Fibroblast of lung (primary cell): ENCODE results near the gene MIOX. TPM values are rescaled to one million over a fixed set of nuclear protein-coding genes. Genes with fewer than 3 reads are reported as not detected.

Experiments
- DNase-seq, 2 donors: peaks; one replicate each; pipeline versions ENCODE4 v3.0.0 to v3.0.0-alpha.2; 2010; ENCODE audit warnings: low read depth in 2 of 2
- H2AFZ ChIP-seq: 2 replicates; pipeline ENCODE4 v1.5.1; 2012; ENCODE audit warnings: low read length, control low read depth, inconsistent platforms
- H3K27ac ChIP-seq: 2 replicates; pipeline ENCODE4 v1.5.1; 2011; ENCODE audit warnings: low read length, control low read depth; ENCODE audit not compliant: insufficient read depth
- H3K27me3 ChIP-seq: 2 replicates; pipeline ENCODE4 v1.5.1; 2011; ENCODE audit warnings: mild to moderate bottlenecking, low read length; ENCODE audit not compliant: control insufficient read depth, insufficient read depth
- H3K36me3 ChIP-seq: 2 replicates; pipeline ENCODE4 v1.5.1; 2011; ENCODE audit warnings: low read length; ENCODE audit not compliant: control insufficient read depth, insufficient read depth
- H3K4me1 ChIP-seq: 2 replicates; pipeline ENCODE4 v1.5.1; 2011; ENCODE audit warnings: low read length; ENCODE audit not compliant: control insufficient read depth, insufficient read depth; ENCODE audit errors: extremely low read depth
- H3K4me2 ChIP-seq: 2 replicates; pipeline ENCODE4 v1.5.1; 2011; ENCODE audit warnings: low read length, control low read depth; ENCODE audit not compliant: insufficient read depth; ENCODE audit errors: extremely low read depth
- H3K4me3 ChIP-seq, 4 experiments: fragments of 200-600 bp in 1 of 4; sonication (generic) in 1 of 4; replicated peaks in 1 of 4; 2 replicates each; pipeline ENCODE4 v1.5.1; 2011 to 2016; ENCODE audit warnings: low read length in 4 of 4, low read depth in 3 of 4, mild to moderate bottlenecking in 3 of 4, control low read depth in 2 of 4, inconsistent platforms in 1 of 4, mixed read lengths in 1 of 4; ENCODE audit not compliant: insufficient read depth in 1 of 4; ENCODE audit errors: control extremely low read depth in 1 of 4
- H3K79me2 ChIP-seq: 2 replicates; pipeline ENCODE4 v1.5.1; 2012; ENCODE audit warnings: mild to moderate bottlenecking, low read length, inconsistent platforms; ENCODE audit not compliant: control insufficient read depth, insufficient read depth
- H3K9ac ChIP-seq: 2 replicates; pipeline ENCODE4 v1.5.1; 2011; ENCODE audit warnings: mild to moderate bottlenecking, low read length, control low read depth; ENCODE audit not compliant: insufficient read depth
- H3K9me3 ChIP-seq: 2 replicates; pipeline ENCODE4 v1.5.1; 2012; ENCODE audit warnings: low read depth, low read length; ENCODE audit not compliant: control insufficient read depth, insufficient read depth
- H4K20me1 ChIP-seq: 2 replicates; pipeline ENCODE4 v1.5.1; 2011; ENCODE audit warnings: low read length; ENCODE audit not compliant: control insufficient read depth, insufficient read depth; ENCODE audit errors: extremely low read depth
- EZH2 ChIP-seq: IDR thresholded peaks from 2 replicates; pipeline ENCODE4 v1.5.1; 2012; ENCODE audit warnings: low read length, control low read depth, mild to moderate bottlenecking; ENCODE audit errors: missing control alignments
- polyA plus RNA-seq, 2 donors: library from polyadenylated mRNA; depleted of rRNA in 1 of 2; stranded (reverse) in 1 of 2; unstranded in 1 of 2; fragments of >200 nt; gene quantifications; 2 replicates each; pipeline ENCODE4 v1.2.1, GENCODE V29; 2011 to 2012; ENCODE audit warnings: missing spikeins in 1 of 2
- total RNA-seq: library from RNA; depleted of rRNA; stranded (reverse); fragments of >200 nt; gene quantifications from 2 replicates; pipeline ENCODE4 v1.2.1, GENCODE V29; 2014
- TF ChIP-seq, protein P1 (sequence below), 2 donors: IDR thresholded peaks in 1 of 2; conservative IDR thresholded peaks in 1 of 2; 1 replicate in 1 of 2; 2 replicates in 1 of 2; pipeline ENCODE4 v1.5.1; 2011 to 2012; ENCODE audit warnings: low read length in 2 of 2, control low read depth in 1 of 2, inconsistent platforms in 1 of 2, low read depth in 1 of 2, mild to moderate bottlenecking in 1 of 2

Gene MIOX
- total and polyA plus RNA-seq, 2 donors (not counting 1 experiment from before 2014, with no cell fraction given), result 0.06 to 0.17 TPM

DNA sequence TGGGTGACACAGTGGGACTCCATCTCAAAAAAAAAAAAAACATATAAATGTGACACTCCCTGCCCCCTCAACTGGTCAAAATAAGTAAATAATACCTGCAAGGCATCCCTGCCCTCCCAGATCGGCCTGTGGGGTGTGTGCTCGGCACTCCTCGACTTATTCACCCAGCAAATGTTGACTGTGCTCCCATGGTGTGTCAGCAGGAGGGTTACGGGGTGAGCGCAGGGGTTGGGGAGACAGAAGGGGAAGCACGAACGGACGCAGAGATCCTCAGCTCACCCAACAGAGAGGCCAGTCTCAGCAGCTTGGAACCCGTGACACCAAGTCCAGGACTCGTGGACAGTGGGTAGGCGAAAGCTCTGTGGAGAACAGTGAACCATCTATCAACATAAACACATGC, 6.9 kb upstream of the MIOX start:
- H2AFZ ChIP-seq, result no peak overlapping the region
- TF ChIP-seq EZH2, result no peak
- TF ChIP-seq, protein P1, sequence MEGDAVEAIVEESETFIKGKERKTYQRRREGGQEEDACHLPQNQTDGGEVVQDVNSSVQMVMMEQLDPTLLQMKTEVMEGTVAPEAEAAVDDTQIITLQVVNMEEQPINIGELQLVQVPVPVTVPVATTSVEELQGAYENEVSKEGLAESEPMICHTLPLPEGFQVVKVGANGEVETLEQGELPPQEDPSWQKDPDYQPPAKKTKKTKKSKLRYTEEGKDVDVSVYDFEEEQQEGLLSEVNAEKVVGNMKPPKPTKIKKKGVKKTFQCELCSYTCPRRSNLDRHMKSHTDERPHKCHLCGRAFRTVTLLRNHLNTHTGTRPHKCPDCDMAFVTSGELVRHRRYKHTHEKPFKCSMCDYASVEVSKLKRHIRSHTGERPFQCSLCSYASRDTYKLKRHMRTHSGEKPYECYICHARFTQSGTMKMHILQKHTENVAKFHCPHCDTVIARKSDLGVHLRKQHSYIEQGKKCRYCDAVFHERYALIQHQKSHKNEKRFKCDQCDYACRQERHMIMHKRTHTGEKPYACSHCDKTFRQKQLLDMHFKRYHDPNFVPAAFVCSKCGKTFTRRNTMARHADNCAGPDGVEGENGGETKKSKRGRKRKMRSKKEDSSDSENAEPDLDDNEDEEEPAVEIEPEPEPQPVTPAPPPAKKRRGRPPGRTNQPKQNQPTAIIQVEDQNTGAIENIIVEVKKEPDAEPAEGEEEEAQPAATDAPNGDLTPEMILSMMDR (conservative IDR thresholded peaks at IDR 0.05 in 1 of 2, IDR thresholded peaks at IDR 0.05 in 1 of 2; ENCODE audit: low read depth in 1 of 2, low read length in 2 of 2), result no peak
- no peak overlapping the region for H3K9ac ChIP-seq
- no peak for DNase-seq
- no peaks in the 10 kb centered on the region for H3K79me2 ChIP-seq
- no peaks in the 10 kb centered on the region for H4K20me1 ChIP-seq
- H3K27ac ChIP-seq, result no peak overlapping the region
- no peak overlapping the region for H3K4me2 ChIP-seq
- peaks cover 32% of the 10 kb centered on the region for H3K27me3 ChIP-seq
- H3K4me3 ChIP-seq, result no peak overlapping the region
- no peaks in the 10 kb centered on the region for H3K36me3 ChIP-seq
- H3K4me1 ChIP-seq, result peaks cover 3% of the 10 kb centered on the region
- H3K9me3 ChIP-seq, result no peaks in the 10 kb centered on the region

DNA sequence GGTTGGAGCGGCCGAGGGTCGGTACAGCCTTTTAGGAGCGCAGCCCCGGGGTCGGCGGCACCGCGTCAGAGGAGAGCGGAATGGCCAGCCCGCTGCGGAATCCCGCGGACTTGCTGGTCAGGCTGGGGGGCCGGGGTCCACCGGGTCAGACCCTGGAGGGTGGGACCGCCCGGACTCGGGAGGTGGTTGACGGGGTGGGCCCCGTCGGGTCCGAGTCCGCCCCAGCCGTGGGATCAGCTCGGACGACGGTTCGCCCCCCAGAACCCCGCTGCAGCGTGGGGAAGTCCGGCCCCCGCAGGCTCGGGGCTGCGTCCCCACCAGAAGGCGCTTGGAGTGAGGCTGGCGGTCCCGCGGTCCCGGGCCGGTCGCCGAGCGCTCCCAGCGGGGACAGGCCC, 5.6 kb upstream of the MIOX start:
- H3K9ac ChIP-seq, result no peak overlapping the region
- no peaks in the 10 kb centered on the region for H3K9me3 ChIP-seq
- no peak for DNase-seq
- peak overlapping the region in 1 of 4 experiments; percentile 60 for H3K4me3 ChIP-seq
- TF ChIP-seq, protein P1 (conservative IDR thresholded peaks at IDR 0.05 in 1 of 2, IDR thresholded peaks at IDR 0.05 in 1 of 2; ENCODE audit: low read depth in 1 of 2, low read length in 2 of 2), result no peak
- TF ChIP-seq EZH2, result peak; percentile 86
- no peaks in the 10 kb centered on the region for H3K4me1 ChIP-seq
- H3K36me3 ChIP-seq, result no peaks in the 10 kb centered on the region
- H3K4me2 ChIP-seq, result no peak overlapping the region
- peaks cover 32% of the 10 kb centered on the region for H3K27me3 ChIP-seq
- H2AFZ ChIP-seq, result no peak overlapping the region
- no peaks in the 10 kb centered on the region for H3K79me2 ChIP-seq
- no peaks in the 10 kb centered on the region for H4K20me1 ChIP-seq
- H3K27ac ChIP-seq, result no peak overlapping the region

DNA sequence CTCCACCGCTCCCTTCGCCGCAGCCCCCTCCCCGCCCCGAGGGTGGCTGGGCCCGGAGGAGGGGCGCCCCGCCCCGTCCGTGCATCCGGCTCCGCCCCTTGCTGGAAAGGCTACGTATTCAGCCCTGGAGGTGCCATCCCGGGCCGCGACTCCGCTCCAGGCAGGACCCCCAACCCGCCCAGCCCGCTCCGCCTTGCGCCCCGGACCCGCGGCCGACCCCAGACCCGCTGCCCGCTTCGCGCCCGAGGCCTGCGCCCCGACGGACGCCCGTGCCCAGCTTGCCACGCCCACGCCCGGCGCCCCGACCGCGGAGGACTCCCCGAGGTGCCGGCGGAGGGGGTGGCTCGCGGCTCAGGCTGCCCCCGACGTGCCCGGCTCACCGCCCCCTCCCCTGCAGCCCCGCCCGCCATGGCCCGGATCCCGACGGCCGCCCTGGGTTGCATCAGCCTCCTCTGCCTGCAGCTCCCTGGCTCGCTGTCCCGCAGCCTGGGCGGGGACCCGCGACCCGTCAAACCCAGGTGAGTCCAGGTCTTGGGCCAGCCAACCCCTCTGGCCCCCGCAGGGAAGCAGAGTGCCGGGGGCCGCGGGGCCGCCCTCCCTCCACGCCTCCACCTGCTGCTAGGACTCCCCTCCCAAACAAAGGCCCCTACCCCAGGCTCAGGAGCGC, 5.1 kb upstream of the MIOX start, which contains the start of gene ADM2:
Gene ADM2 (plus strand): TSS at position 104 of the 667 bp plus-strand sequence. CDS start 305 bp downstream, at position 409.
- no peaks in the 10 kb centered on the region for H3K4me1 ChIP-seq
- no peak within 1 kb of the TSS for H3K27ac ChIP-seq
- peaks cover 32% of the 10 kb centered on the region for H3K27me3 ChIP-seq
- no peaks in the 10 kb centered on the region for H3K79me2 ChIP-seq
- DNase-seq, result peak in 1 of 2 donors; percentile 31
- peak within 1 kb of the TSS in 3 of 4 experiments; percentile 17 to 70 (median 60) for H3K4me3 ChIP-seq
- H3K9me3 ChIP-seq, result no peaks in the 10 kb centered on the region
- TF ChIP-seq EZH2, result no peak
- TF ChIP-seq, protein P1 (conservative IDR thresholded peaks at IDR 0.05 in 1 of 2, IDR thresholded peaks at IDR 0.05 in 1 of 2; ENCODE audit: low read depth in 1 of 2, low read length in 2 of 2), result no peak
- peak within 1 kb of the TSS; percentile 25 for H3K4me2 ChIP-seq
- no peak within 1 kb of the TSS for H3K9ac ChIP-seq
- H2AFZ ChIP-seq, result no peak within 1 kb of the TSS
- no peaks in the 10 kb centered on the region for H3K36me3 ChIP-seq
- H4K20me1 ChIP-seq, result no peaks in the 10 kb centered on the region
